Measurements from ENCODE around the gene KCNC3.

KCNC3 gene

GRCh38 chr19:50309396-50310125 lies 19.6 kb downstream of the KCNC3 start:
- DNase-seq = no peak

GRCh38 chr19:50308991-50309390 lies 20.2 kb downstream of the KCNC3 start:
- DNase-seq = no peak

DNA sequence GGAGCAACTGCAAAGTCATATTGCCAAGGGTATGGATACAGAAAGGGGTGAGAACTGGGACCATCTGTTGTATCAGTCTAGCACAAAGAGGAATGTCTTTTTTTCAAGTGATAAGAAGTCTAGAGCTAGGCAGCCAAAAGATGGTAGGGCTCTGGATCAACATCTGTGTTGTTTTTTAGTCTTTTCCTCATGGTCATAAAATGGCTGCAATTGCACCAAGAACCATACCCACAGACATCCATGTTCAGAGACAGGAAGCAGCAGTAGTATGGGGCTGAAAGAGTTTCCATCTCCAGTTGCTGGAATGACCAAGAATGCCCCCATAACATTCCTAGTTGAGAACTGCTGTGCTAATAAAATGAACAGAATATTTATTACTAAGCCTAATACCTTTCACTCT lies 25.6 kb downstream of the KCNC3 start:
- DNase-seq = no peak

- DNase-seq = no peak
Observed at GRCh38 chr19:50301607-50301971, 27.6 kb downstream of the KCNC3 start.

DNA sequence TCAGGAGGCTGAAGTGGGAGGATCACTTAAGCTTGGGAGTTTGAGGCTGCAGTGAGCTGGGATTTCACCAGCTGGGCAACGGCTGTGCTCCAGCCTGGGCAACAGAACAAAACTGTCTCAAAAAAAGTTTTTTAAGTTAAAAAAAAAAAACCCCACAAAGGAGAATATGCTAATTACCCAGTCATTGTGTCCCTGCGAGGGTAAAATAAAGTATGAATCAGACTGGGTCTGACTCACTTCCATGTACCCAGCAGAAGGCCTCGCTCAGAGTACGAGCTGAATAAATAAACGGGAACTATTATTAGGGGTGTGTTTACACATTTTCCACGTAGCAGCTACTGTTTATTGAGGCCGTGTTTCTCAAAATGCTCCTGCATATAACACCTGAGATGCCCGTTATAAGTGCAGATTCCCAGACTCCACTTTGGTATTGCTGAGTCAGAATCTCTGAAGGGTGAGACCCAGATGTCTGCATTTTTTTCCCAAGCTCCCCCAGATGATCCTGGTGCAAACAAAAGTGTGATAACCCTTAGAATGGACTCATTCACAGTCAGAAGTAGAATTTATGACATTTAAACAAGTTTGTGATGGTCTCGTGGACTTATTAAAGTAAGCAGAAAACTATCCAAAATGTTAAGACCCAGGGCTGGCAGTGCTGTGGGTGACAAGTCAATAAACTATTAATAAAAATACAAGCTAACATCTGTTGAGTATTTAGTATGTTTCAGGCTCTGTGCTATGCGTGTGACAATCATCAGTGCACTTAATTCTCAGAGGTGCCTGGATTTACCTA lies 28.2 kb downstream of the KCNC3 start:
- no peak for DNase-seq

DNA sequence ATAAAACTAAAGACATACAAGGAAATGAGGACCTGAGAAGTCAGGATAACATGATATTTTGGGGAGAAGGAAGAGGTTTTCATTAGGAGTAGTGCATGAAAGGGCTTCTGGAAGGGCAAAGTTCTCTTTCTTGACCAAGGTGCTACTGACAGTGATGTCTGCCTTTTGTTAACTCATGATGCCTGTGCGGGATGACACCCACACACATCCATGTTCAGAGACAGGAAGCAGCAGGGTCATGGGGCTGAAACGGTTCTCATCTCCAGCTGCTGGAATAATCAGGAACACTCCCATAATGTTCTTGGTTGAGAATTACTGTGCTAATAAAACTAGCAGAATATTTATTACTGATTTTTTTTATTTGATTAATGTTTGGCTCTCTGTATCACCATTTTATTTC lies 29.1 kb downstream of the KCNC3 start:
- DNase-seq = no peak

DNA sequence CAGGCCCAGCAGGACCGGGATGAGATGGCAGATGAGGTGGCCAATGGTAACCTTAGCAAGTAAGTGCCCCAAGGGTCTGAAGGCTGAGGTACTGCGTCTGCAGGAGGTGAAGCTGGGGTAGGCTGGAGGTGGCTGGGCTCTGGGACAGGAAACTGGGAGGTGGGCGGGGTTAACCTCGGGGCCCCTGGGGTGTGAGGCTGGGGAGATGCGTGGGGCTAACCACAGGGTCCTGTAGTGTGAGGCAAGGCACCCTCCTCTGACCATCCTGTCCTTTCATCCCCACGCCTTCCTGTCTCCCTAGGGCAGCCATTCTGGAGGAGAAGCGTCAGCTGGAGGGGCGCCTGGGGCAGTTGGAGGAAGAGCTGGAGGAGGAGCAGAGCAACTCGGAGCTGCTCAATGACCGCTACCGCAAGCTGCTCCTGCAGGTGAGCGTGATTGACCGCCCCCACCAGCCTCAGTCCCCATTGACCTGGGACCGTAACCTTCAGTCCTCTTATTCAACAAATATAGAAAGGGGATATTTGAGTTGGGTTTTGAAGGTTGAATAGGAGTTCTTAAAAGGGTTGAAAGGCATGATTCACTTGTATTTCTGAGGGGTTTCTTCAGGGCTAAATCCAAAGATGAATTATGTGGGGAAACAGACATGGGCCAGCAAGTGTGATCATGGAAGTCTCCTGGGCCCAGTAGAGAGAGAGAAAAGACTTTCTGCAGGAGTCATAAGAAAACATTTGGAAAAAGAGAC lies 35.7 kb downstream of the KCNC3 start:
- DNase-seq = no peak

- no peak for DNase-seq
Observed at GRCh38 chr19:50292216-50292827, 36.9 kb downstream of the KCNC3 start.

GRCh38 chr19:50290775-50291174 lies 38.4 kb downstream of the KCNC3 start:
- no peak for DNase-seq

DNA sequence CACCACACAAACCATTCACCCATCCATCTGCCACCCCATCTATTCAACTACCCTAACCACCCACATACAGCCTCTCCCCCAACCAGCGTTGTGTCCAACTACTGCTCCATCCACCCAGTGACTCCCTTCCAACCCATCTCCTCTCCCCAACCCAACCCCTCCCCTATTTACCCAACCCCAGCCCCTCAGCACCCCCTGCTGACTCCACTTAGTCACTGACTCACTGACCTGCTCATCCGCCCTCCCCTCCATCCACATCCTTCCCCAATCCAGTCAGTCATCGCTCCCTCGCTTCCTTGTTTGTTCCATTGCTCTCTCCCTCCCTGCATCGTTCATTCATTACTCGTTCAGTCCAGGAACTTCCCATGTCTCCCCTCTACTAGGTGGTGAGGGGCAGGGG lies 39.2 kb downstream of the KCNC3 start:
- no peak for DNase-seq

DNA sequence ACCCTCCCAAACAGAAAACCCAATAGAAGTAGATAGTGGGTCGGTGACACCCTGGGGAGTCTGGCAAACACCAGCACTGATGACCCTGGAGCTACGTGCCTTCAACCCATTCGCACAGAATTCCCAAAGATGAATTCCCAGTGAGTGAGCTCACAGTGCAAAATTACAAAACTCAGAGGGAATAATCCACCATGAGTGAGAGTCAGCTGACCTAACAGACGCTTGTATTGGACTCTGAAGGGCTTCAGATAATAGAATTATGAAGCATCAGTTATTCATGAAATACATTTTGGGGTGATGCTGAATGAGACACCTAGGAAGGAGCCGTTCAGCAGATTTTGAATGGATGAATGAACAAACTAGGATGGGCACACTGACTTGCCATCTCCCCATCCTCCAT lies 40.2 kb downstream of the KCNC3 start:
- DNase-seq = no peak

- no peak for DNase-seq
Observed at GRCh38 chr19:50287331-50287730, 41.8 kb downstream of the KCNC3 start.

DNA sequence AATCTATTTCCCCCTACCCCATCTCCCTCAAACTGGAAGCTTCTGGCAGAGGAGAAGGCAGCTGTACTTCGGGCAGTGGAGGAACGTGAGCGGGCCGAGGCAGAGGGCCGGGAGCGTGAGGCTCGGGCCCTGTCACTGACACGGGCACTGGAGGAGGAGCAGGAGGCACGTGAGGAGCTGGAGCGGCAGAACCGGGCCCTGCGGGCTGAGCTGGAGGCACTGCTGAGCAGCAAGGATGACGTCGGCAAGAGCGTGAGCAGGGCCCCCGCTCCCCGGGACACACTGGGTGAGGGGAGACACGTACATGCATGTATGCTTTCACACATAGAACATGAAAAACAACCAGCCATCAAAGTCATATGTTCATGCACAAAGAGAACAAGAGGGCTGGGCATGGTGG lies 42.7 kb downstream of the KCNC3 start:
- no peak for DNase-seq

GRCh38 chr19:50285833-50286232 lies 43.3 kb downstream of the KCNC3 start:
- no peak for DNase-seq

DNA sequence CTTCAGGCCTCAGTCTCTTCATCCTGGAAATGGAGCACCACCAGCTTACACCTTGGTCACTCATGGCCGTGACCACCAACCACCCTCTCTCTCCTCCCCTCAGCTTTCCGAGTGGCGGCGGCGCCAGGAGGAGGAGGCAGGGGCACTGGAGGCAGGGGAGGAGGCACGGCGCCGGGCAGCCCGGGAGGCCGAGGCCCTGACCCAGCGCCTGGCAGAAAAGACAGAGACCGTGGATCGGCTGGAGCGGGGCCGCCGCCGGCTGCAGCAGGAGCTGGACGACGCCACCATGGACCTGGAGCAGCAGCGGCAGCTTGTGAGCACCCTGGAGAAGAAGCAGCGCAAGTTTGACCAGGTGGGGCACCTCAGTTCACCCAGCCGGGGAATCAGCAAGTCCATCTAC lies 47.7 kb downstream of the KCNC3 start:
- no peak for DNase-seq

GRCh38 chr19:50280983-50281382 lies 48.2 kb downstream of the KCNC3 start:
- DNase-seq = no peak

GRCh38 chr19:50280074-50280473 lies 49.1 kb downstream of the KCNC3 start:
- no peak for DNase-seq

DNA sequence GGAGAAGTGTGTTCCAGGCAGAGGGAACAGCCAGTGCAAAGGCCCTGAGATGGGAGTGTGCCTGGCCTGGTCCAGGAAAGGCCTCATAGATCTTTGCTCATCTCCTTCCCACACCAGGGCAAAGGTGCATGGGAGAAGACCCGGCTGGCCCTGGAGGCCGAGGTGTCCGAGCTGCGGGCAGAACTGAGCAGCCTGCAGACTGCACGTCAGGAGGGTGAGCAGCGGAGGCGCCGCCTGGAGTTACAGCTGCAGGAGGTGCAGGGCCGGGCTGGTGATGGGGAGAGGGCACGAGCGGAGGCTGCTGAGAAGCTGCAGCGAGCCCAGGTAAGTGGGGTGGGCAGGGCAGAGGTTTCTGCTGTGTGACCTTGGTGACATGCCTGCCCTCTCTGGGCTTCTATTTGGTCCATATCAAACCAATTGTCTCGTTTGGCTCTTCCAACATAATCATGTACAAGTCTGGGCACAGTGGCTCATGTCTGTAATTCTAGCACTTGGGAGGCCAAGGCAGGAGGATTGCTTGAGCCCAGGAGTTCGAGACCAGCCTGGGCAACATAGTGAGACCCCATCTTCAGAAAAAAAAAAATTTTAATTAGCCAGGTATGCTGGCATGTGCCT lies 51.1 kb downstream of the KCNC3 start:
- no peak for DNase-seq

DNA sequence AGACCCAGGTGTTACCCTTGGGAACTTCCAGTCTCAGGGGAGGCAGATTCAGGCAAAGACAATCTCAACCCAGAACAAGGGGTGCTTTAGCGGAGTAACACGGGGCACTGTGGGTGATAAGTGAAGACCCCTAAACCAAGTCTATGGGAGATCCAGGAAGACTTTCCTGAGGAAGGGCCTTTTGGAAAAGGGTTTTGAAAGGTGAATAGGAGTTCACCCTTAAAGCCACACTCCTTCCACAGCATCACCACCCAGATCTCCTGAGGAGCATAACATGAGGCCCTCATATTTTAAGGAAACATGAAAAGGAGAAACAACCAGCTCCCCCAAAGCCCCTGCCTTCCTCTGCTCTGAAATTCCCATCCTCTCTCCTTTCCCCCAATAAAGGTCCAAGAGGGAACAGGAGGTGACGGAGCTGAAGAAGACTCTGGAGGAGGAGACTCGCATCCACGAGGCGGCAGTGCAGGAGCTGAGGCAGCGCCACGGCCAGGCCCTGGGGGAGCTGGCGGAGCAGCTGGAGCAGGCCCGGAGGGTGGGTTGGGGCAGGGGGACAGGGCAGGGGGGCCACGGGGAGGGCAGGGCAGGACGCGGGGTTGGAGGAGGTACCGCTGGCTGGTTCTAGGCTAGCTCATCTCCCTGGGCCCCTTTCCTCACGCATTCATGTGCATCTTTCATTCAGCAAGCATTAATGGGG lies 52.7 kb downstream of the KCNC3 start:
- no peak for DNase-seq

DNA sequence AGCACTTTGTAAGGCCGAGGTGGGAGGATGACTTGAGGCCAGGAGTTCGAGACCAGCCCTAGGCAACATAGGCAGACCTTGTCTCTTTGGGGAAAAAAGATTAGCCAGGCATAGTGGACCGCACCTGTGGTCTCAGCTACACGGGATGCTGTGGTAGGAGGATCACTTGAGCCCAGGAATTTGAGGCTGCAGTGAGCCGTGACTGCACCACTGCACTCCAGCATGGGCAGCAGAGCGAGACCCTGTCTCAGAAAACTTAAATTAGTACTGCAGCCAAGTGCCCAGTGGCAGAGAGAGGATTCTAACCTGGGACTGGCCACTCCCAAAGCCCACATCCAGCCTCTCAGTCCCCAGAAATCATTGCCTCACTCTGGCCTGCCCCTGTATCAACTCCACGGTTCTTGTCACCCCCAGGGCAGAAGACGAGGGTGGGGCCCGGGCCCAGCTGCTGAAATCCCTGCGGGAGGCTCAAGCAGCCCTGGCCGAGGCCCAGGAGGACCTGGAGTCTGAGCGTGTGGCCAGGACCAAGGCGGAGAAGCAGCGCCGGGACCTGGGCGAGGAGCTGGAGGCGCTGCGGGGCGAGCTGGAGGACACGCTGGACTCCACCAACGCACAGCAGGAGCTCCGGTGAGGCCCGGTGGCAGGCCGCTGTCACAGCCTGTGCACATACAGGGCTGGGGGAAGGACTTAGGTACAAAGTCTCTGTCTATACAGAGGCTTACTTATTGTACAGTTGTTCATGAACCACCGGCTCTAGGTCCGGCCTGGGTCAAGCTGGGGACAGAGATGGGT lies 53.4 kb downstream of the KCNC3 start:
- no peak for DNase-seq

GRCh38 chr19:50273821-50274220 lies 55.4 kb downstream of the KCNC3 start:
- no peak for DNase-seq
